Spleen (tissue), 11 donors: Measurements from ENCODE around the gene CPNE9. TPM values are rescaled to one million over a fixed set of nuclear protein-coding genes. Genes with fewer than 3 reads are reported as not detected.

Experiments
- DNase-seq: peaks from one replicate; pipeline ENCODE4 v3.0.0-alpha.2; 2020
- H3K27ac ChIP-seq, 8 donors: fragments of 200-600 bp; sonication (generic) in 7 of 8; 1 replicate in 4 of 8; 2 replicates in 4 of 8; pipeline versions ENCODE4 v1.5.0 to v1.8.0; 2016 to 2021; ENCODE audit warnings: inconsistent platforms in 4 of 8, mild to moderate bottlenecking in 4 of 8, moderate library complexity in 1 of 8
- H3K27me3 ChIP-seq, 7 donors: fragments of 200-600 bp; sonication (generic) in 6 of 7; replicated peaks in 1 of 7; 1 replicate in 4 of 7; 2 replicates in 3 of 7; pipeline versions ENCODE4 v1.5.0 to v1.8.0; 2016 to 2021; ENCODE audit warnings: inconsistent platforms in 3 of 7, mild to moderate bottlenecking in 1 of 7
- H3K36me3 ChIP-seq, 6 donors: fragments of 200-600 bp; sonication (generic) in 5 of 6; 1 replicate in 4 of 6; 2 replicates in 2 of 6; pipeline versions ENCODE4 v1.5.0 to v1.8.0; 2016 to 2021; ENCODE audit warnings: inconsistent platforms in 2 of 6
- H3K4me1 ChIP-seq, 6 donors: fragments of 200-600 bp; sonication (generic) in 5 of 6; 1 replicate in 3 of 6; 2 replicates in 3 of 6; pipeline versions ENCODE4 v1.5.0 to v1.8.0; 2016 to 2021; ENCODE audit warnings: inconsistent platforms in 3 of 6
- H3K4me3 ChIP-seq, 8 donors: fragments of 200-600 bp; sonication (generic) in 7 of 8; 1 replicate in 4 of 8; 2 replicates in 4 of 8; pipeline versions ENCODE4 v1.5.0 to v1.8.0; 2016 to 2021; ENCODE audit warnings: inconsistent platforms in 4 of 8, mild to moderate bottlenecking in 4 of 8, moderate library complexity in 2 of 8
- H3K9me3 ChIP-seq, 8 donors: fragments of 200-600 bp; sonication (generic) in 7 of 8; 1 replicate in 4 of 8; 2 replicates in 4 of 8; pipeline versions ENCODE4 v1.5.0 to v1.8.0; 2016 to 2021; ENCODE audit warnings: inconsistent platforms in 4 of 8
- CTCF ChIP-seq, 11 experiments: fragments of 200-600 bp in 7 of 11; fragments of 450-650 bp in 4 of 11; sonication (generic) in 4 of 11; IDR thresholded peaks in 8 of 11; conservative IDR thresholded peaks in 3 of 11; 1 replicate in 7 of 11; 2 replicates in 4 of 11; pipeline versions ENCODE4 v1.4.0 to v1.8.0; 2016 to 2021; ENCODE audit warnings: antibody characterized with exemption in 11 of 11, inconsistent platforms in 4 of 11, mild to moderate bottlenecking in 1 of 11
- POLR2A ChIP-seq, 3 donors: fragments of 450-650 bp; IDR thresholded peaks; one replicate each; pipeline ENCODE4 v1.5.1; 2017; ENCODE audit warnings: antibody characterized with exemption in 3 of 3, mild to moderate bottlenecking in 1 of 3
- POLR2AphosphoS5 ChIP-seq, 3 donors: sonication (generic); formaldehyde crosslinking; IDR thresholded peaks; one replicate each; pipeline ENCODE4 v1.5.1; 2017; ENCODE audit warnings: antibody characterized with exemption in 3 of 3
- WGBS, 5 donors: extraction: QIAGEN DNeasy Blood & Tissue Kit in 3 of 5; methylation state at CpG; one replicate each; pipeline versions ENCODE4 v1.1.5 to v1.1.7; 2013 to 2018; 5-methylcytosine and 5-hydroxymethylcytosine counted together
- intact Hi-C: fragments of 100-400 bp; cut with DNase I; formaldehyde crosslinking; loops from one replicate; pipeline ENCODE4 v1.15.0; 2023; ENCODE audit warnings: low total_unique reads
- polyA plus RNA-seq, 3 donors: library from polyadenylated mRNA; stranded (reverse); fragments of 200-250 nt; gene quantifications; one replicate each; pipeline ENCODE4 v1.2.1, GENCODE V29; 2013
- total RNA-seq, 7 donors: library from RNA; depleted of rRNA in 3 of 7; stranded (reverse); fragments of >200 nt in 3 of 7; fragmentation: NEBNext Ultra II Directional in 4 of 7; extraction: Animal tissue kit (Norgen Biotek cat#: 25700) in 4 of 7; gene quantifications; one replicate each; pipeline versions ENCODE4 v1.1.0 to v1.2.1, GENCODE V29; 2016 to 2021
- donor health status: healthy with polysubstance abuse.
- donor health status: DM: no; HTN: no; CAD: no; lungs with moderate emphysema.
- donor health status: DM: no; HTN: no; CAD: no.
- donor health status: Bipolar disorder and iron deficiency.
- donor health status: healthy.
- donor health status: DM: no; HTN: no; CAD: no.
- donor health status: DM: yes; HTN: yes; CAD: no.

Gene CPNE9
- total and polyA plus RNA-seq, 10 donors: 0.15 to 0.63 (median 0.20) TPM; not detected in 6

DNA sequence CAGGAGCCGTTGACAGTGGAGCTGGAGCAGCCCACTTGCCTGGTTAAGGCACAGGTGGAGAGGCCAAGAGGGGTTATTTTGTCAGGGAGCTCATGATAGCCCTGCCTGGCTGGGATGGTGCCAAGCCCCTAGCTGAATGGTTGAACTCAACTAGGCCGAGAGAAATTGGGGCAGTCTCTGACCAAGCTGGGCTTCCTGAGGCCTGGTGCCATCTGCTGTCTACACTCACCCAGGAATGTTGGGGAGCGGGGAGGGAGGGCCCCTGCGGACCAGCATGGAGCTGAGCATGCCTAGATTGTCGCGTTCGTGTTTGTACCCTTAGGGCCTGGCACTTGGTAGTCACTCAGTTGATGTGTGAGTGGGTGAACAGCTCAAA is 29.1 kb downstream of the CPNE9 start:
- Histone ChIP-seq H3K4me3 (peak overlapping the region; percentile 66 to 99 (median 96)), H3K9me3 (no peaks in the 10 kb centered on the region), H3K4me1 (peaks cover 22 to 71% (median 53%) of the 10 kb centered on the region in 6 donors), H3K27me3 (no peaks in the 10 kb centered on the region), H3K36me3 (peaks cover 0 to 39% (median 30%) of the 10 kb centered on the region in 6 donors), H3K27ac (peak overlapping the region in 6 of 8 donors; percentile 91 to 98 (median 95))
- TF ChIP-seq CTCF (IDR thresholded peaks at IDR 0.05 in 8 of 11, conservative IDR thresholded peaks at IDR 0.05 in 3 of 11) (no peak), POLR2AphosphoS5 (IDR thresholded peaks at IDR 0.05) (no peak), POLR2A (IDR thresholded peaks at IDR 0.05) (no peak)
- no peak for DNase-seq
- 46 to 54% (median 50%) methylated on average over 6 to 7 of the region's 7 CpGs for WGBS, 5 donors
- intact Hi-C loops: no loop called here

GRCh38 chr3:9736831-9737230 is 33.2 kb downstream of the CPNE9 start:
- Histone ChIP-seq H3K36me3 (peaks cover 5 to 80% (median 71%) of the 10 kb centered on the region in 6 donors), H3K9me3 (no peaks in the 10 kb centered on the region), H3K4me3 (no peak overlapping the region), H3K4me1 (peaks cover 16 to 69% (median 46%) of the 10 kb centered on the region in 6 donors), H3K27me3 (no peaks in the 10 kb centered on the region), H3K27ac (no peak overlapping the region)
- DNase-seq: no peak
- 81 to 97% (median 89%) methylated on average over 2 of the region's 2 CpGs for WGBS, 5 donors
- intact Hi-C loops: no loop called here
- TF ChIP-seq CTCF (IDR thresholded peaks at IDR 0.05 in 8 of 11, conservative IDR thresholded peaks at IDR 0.05 in 3 of 11) (no peak), POLR2AphosphoS5 (IDR thresholded peaks at IDR 0.05) (no peak), POLR2A (IDR thresholded peaks at IDR 0.05) (no peak)

DNA sequence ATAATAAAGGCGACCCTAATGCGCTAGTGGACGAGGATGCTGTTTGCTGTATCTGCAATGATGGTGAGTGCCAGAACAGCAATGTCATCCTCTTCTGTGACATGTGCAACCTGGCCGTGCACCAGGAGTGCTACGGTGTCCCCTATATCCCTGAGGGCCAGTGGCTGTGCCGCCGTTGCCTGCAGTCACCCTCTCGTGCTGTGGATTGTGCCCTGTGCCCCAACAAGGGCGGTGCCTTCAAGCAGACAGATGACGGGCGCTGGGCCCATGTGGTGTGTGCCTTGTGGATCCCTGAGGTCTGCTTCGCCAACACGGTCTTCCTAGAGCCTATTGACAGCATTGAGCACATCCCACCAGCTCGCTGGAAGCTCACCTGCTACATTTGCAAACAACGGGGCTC is 35.5 kb downstream of the CPNE9 start:
- Histone ChIP-seq H3K9me3 (no peaks in the 10 kb centered on the region), H3K4me1 (peaks cover 3 to 47% (median 24%) of the 10 kb centered on the region in 6 donors), H3K27me3 (no peaks in the 10 kb centered on the region), H3K27ac (no peak overlapping the region), H3K4me3 (no peak overlapping the region), H3K36me3 (peaks cover 8 to 100% (median 94%) of the 10 kb centered on the region in 6 donors)
- TF ChIP-seq POLR2A (IDR thresholded peaks at IDR 0.05) (no peak), POLR2AphosphoS5 (IDR thresholded peaks at IDR 0.05) (peak in 1 of 3 donors; percentile 42)
- 93 to 97% (median 95%) methylated on average over 12 to 15 of the region's 15 CpGs for WGBS, 5 donors
- no peak for DNase-seq
- intact Hi-C loops: no loop called here

GRCh38 chr3:9742560-9742959 is 38.9 kb downstream of the CPNE9 start:
- no peak for DNase-seq
- WGBS, 5 donors: 82 to 95% (median 89%) methylated on average over 1 of the region's 1 CpG
- no peak overlapping the region for H3K4me3 ChIP-seq
- H3K4me1 ChIP-seq: peaks cover 0 to 14% (median 3%) of the 10 kb centered on the region in 6 donors
- peaks cover 14 to 100% (median 99%) of the 10 kb centered on the region in 6 donors for H3K36me3 ChIP-seq
- no peak overlapping the region for H3K27ac ChIP-seq
- no peak for TF ChIP-seq POLR2AphosphoS5 (IDR thresholded peaks at IDR 0.05)
- no peak for TF ChIP-seq CTCF (IDR thresholded peaks at IDR 0.05 in 8 of 11, conservative IDR thresholded peaks at IDR 0.05 in 3 of 11)
- TF ChIP-seq POLR2A (IDR thresholded peaks at IDR 0.05): no peak
- intact Hi-C loops: no loop called here
- no peaks in the 10 kb centered on the region for H3K9me3 ChIP-seq
- H3K27me3 ChIP-seq: no peaks in the 10 kb centered on the region
